ENCODE results near the gene NR2C2.
"Not testable (repeated sequence)": the region's sequence is repeated elsewhere in the genome, so short reads cannot be mapped to it uniquely, and the experiment has no call there.

NR2C2 gene

GRCh38 chr3:14962762-14963161, 15.4 kb downstream of the NR2C2 start:
- no peak for DNase-seq

GRCh38 chr3:14967285-14967684, 19.9 kb downstream of the NR2C2 start:
- DNase-seq: no peak

GRCh38 chr3:14969671-14970070, 22.3 kb downstream of the NR2C2 start:
- DNase-seq: no peak

GRCh38 chr3:14976317-14976716, 28.9 kb downstream of the NR2C2 start:
- DNase-seq: peak; percentile 3

- DNase-seq: peak; percentile 63
Measured at GRCh38 chr3:14980689-14981088, 33.3 kb downstream of the NR2C2 start.

GRCh38 chr3:14984581-14985113, 37.3 kb downstream of the NR2C2 start:
- no peak for DNase-seq

- DNase-seq: no peak
Measured at GRCh38 chr3:14988988-14989394, 41.6 kb downstream of the NR2C2 start.

- DNase-seq: peak; percentile 41
Measured at GRCh38 chr3:14989943-14990779, 42.8 kb downstream of the NR2C2 start.

GRCh38 chr3:14990780-14991148, 43.4 kb downstream of the NR2C2 start:
- DNase-seq: no peak

GRCh38 chr3:14991151-14991742, 43.9 kb downstream of the NR2C2 start:
- no peak for DNase-seq

- DNase-seq: no peak
Measured at GRCh38 chr3:14991818-14992612, 44.6 kb downstream of the NR2C2 start.

- no peak for DNase-seq
Measured at GRCh38 chr3:14997941-14998340, 50.6 kb downstream of the NR2C2 start.

- not testable (repeated sequence) for DNase-seq
Measured at GRCh38 chr3:14999182-14999581, 51.8 kb downstream of the NR2C2 start.

- DNase-seq: no peak
Measured at GRCh38 chr3:15007681-15008141, 60.3 kb downstream of the NR2C2 start.

GRCh38 chr3:15009167-15009566, 61.8 kb downstream of the NR2C2 start:
- DNase-seq: no peak

- DNase-seq: no peak
Measured at GRCh38 chr3:15010664-15011063, 63.3 kb downstream of the NR2C2 start.

- DNase-seq: no peak
Measured at GRCh38 chr3:15011174-15011573, 63.8 kb downstream of the NR2C2 start.

GRCh38 chr3:15014606-15015328, 67.4 kb downstream of the NR2C2 start:
- DNase-seq: no peak

GRCh38 chr3:15015456-15015855, 68.1 kb downstream of the NR2C2 start:
- no peak for DNase-seq

- DNase-seq: no peak
Measured at GRCh38 chr3:15017191-15017590, 69.8 kb downstream of the NR2C2 start.

- no peak for DNase-seq
Measured at GRCh38 chr3:15023249-15023648, 75.9 kb downstream of the NR2C2 start.

- no peak for DNase-seq
Measured at GRCh38 chr3:15023719-15024118, 76.3 kb downstream of the NR2C2 start.

GRCh38 chr3:15029625-15030024, 82.2 kb downstream of the NR2C2 start:
- no peak for DNase-seq

Measured in MV-4-11 (cell line).